Trophoblast cell (in vitro differentiated cells and primary cell): ENCODE results near the gene DRP2.

Experiments
- DNase-seq, 2 donors: peaks; one replicate each; pipeline ENCODE4 v3.0.0-alpha.2; 2016
- H2AFZ ChIP-seq: 2 replicates; pipeline ENCODE4 v1.6.1; 2013; ENCODE audit warnings: low read length, moderate library complexity, mild to moderate bottlenecking; ENCODE audit not compliant: insufficient read depth, poor library complexity
- H2AK5ac ChIP-seq: 2 replicates; pipeline ENCODE4 v1.6.1; 2013; ENCODE audit warnings: mild to moderate bottlenecking, low read length
- H2BK120ac ChIP-seq: 2 replicates; pipeline ENCODE4 v1.6.1; 2013; ENCODE audit warnings: low read length, mild to moderate bottlenecking, moderate library complexity; ENCODE audit not compliant: insufficient read depth, poor library complexity
- H2BK12ac ChIP-seq: 2 replicates; pipeline ENCODE4 v1.6.1; 2013; ENCODE audit warnings: mild to moderate bottlenecking, low read length, moderate library complexity
- H2BK5ac ChIP-seq: 2 replicates; pipeline ENCODE4 v1.6.1; 2013; ENCODE audit warnings: low read length, low read depth, moderate library complexity, mild to moderate bottlenecking; ENCODE audit not compliant: poor library complexity
- H3K14ac ChIP-seq: 2 replicates; pipeline ENCODE4 v1.6.1; 2013; ENCODE audit warnings: mild to moderate bottlenecking, low read length
- H3K18ac ChIP-seq: 2 replicates; pipeline ENCODE4 v1.6.1; 2013; ENCODE audit warnings: mild to moderate bottlenecking, low read length
- H3K23ac ChIP-seq: 2 replicates; pipeline ENCODE4 v1.6.1; 2013; ENCODE audit warnings: low read length
- H3K27ac ChIP-seq: 2 replicates; pipeline ENCODE4 v1.5.1; 2013; ENCODE audit warnings: low read depth, mild to moderate bottlenecking, inconsistent platforms, low read length, moderate library complexity
- H3K27me3 ChIP-seq: 2 replicates; pipeline ENCODE4 v1.6.1; 2013; ENCODE audit warnings: inconsistent platforms, mild to moderate bottlenecking, low read length, moderate library complexity; ENCODE audit not compliant: insufficient read depth
- H3K36me3 ChIP-seq, 2 experiments: 1 replicate in 1 of 2; 2 replicates in 1 of 2; pipeline ENCODE4 v1.6.1; 2013; ENCODE audit warnings: low read length in 2 of 2, mild to moderate bottlenecking in 2 of 2, moderate library complexity in 1 of 2; ENCODE audit not compliant: insufficient read depth in 2 of 2, control insufficient read depth in 1 of 2
- H3K4ac ChIP-seq: 2 replicates; pipeline ENCODE4 v1.6.1; 2013; ENCODE audit warnings: low read depth, mild to moderate bottlenecking, low read length, moderate library complexity
- H3K4me1 ChIP-seq, 2 experiments: 1 replicate in 1 of 2; 2 replicates in 1 of 2; pipeline ENCODE4 v1.6.1; 2013; ENCODE audit warnings: low read length in 2 of 2, mild to moderate bottlenecking in 2 of 2, moderate library complexity in 1 of 2; ENCODE audit not compliant: insufficient read depth in 2 of 2, control insufficient read depth in 1 of 2
- H3K4me2 ChIP-seq: 2 replicates; pipeline ENCODE4 v1.6.1; 2013; ENCODE audit warnings: inconsistent platforms, mild to moderate bottlenecking, low read length, moderate library complexity
- H3K4me3 ChIP-seq: 2 replicates; pipeline ENCODE4 v1.5.1; 2013; ENCODE audit warnings: mild to moderate bottlenecking, low read depth, low read length, inconsistent platforms
- H3K79me1 ChIP-seq: one replicate; pipeline ENCODE4 v1.6.1; 2013; ENCODE audit warnings: low read length
- H3K79me2 ChIP-seq: 2 replicates; pipeline ENCODE4 v1.6.1; 2013; ENCODE audit warnings: low read length, mild to moderate bottlenecking; ENCODE audit not compliant: control insufficient read depth, insufficient read depth, poor library complexity
- H3K9ac ChIP-seq: 2 replicates; pipeline ENCODE4 v1.6.1; 2013; ENCODE audit warnings: mild to moderate bottlenecking, low read length
- H3K9me3 ChIP-seq: 2 replicates; pipeline ENCODE4 v1.6.1; 2013; ENCODE audit warnings: low read depth, mild to moderate bottlenecking, control low read depth, inconsistent platforms, low read length; ENCODE audit not compliant: insufficient read depth
- H4K12ac ChIP-seq: 2 replicates; pipeline ENCODE4 v1.6.1; 2013; ENCODE audit warnings: low read depth, mild to moderate bottlenecking, low read length, moderate library complexity
- H4K8ac ChIP-seq: 2 replicates; pipeline ENCODE4 v1.6.1; 2013; ENCODE audit warnings: low read depth, mild to moderate bottlenecking, low read length, moderate library complexity
- H4K91ac ChIP-seq: one replicate; pipeline ENCODE4 v1.6.1; 2013; ENCODE audit warnings: low read depth, mild to moderate bottlenecking, low read length, moderate library complexity
- WGBS: extraction: QIAGEN DNeasy Blood & Tissue Kit; methylation state at CpG from one replicate; pipeline ENCODE4 v1.1.7; 2013; ENCODE audit warnings: missing lambda C conversion rate; ENCODE audit not compliant: insufficient read length, insufficient coverage; ENCODE audit errors: extremely low coverage; 5-methylcytosine and 5-hydroxymethylcytosine counted together

Gene DRP2

DNA sequence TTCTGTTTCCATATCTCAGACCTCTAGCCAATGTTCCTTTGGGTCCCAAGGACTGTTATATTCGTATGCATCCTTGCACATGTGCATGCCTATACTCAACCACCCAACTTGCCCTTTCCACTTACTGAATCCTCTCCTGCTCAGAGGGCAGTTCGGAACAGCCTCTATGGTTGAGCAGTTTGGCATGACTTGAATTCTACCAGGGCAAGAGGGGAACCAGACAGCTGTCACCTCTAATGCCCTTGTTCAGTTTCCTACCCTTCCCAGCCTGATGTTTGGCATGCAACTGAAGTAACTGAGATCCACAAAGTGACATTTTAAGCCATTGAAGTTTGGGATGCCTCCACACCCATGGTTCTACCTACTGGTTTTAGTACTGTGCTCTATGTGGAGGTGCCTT, 17.5 kb downstream of the DRP2 start:
- Histone ChIP-seq H3K27ac (no peak overlapping the region), H4K12ac (no peak overlapping the region), H4K8ac (no peak overlapping the region), H3K4ac (no peak overlapping the region), H3K4me3 (no peak overlapping the region), H2AFZ (no peak overlapping the region), H3K27me3 (no peaks in the 10 kb centered on the region), H2BK12ac (no peak overlapping the region), H3K79me1 (no peaks in the 10 kb centered on the region), H2BK5ac (no peak overlapping the region), H3K4me2 (no peak overlapping the region), H2BK120ac (no peak overlapping the region), H3K36me3 (no peaks in the 10 kb centered on the region), H3K23ac (no peak overlapping the region), H3K18ac (no peak overlapping the region), H4K91ac (no peak overlapping the region), H3K9ac (no peak overlapping the region), H3K9me3 (no peaks in the 10 kb centered on the region), H2AK5ac (no peak overlapping the region), H3K79me2 (no peaks in the 10 kb centered on the region), H3K4me1 (no peaks in the 10 kb centered on the region), H3K14ac (no peak overlapping the region)
- no peak for DNase-seq
- WGBS, result no CpG with 5 or more reads among the region's 2 CpGs

- H4K12ac ChIP-seq, result no peak overlapping the region
- no peaks in the 10 kb centered on the region for H3K27me3 ChIP-seq
- H2BK5ac ChIP-seq, result no peak overlapping the region
- H2AK5ac ChIP-seq, result no peak overlapping the region
- no peak overlapping the region for H3K4me2 ChIP-seq
- no peak overlapping the region for H2BK120ac ChIP-seq
- H3K36me3 ChIP-seq, result no peaks in the 10 kb centered on the region
- no CpG with 5 or more reads among the region's 9 CpGs for WGBS
- no peak overlapping the region for H2BK12ac ChIP-seq
- H3K79me2 ChIP-seq, result no peaks in the 10 kb centered on the region
- no peaks in the 10 kb centered on the region for H3K79me1 ChIP-seq
- H3K4me3 ChIP-seq, result no peak overlapping the region
- H2AFZ ChIP-seq, result no peak overlapping the region
- H3K18ac ChIP-seq, result no peak overlapping the region
- DNase-seq, result no peak
- H3K23ac ChIP-seq, result no peak overlapping the region
- H3K4me1 ChIP-seq, result no peaks in the 10 kb centered on the region
- no peak overlapping the region for H3K14ac ChIP-seq
- H3K27ac ChIP-seq, result no peak overlapping the region
- H4K8ac ChIP-seq, result no peak overlapping the region
- no peak overlapping the region for H3K9ac ChIP-seq
- no peaks in the 10 kb centered on the region for H3K9me3 ChIP-seq
- H3K4ac ChIP-seq, result no peak overlapping the region
- H4K91ac ChIP-seq, result no peak overlapping the region
Measured at GRCh38 chrX:101241531-101241930, 21.9 kb downstream of the DRP2 start.

GRCh38 chrX:101252634-101253033, 33.0 kb downstream of the DRP2 start:
- Histone ChIP-seq H3K14ac (no peak overlapping the region), H2BK120ac (no peak overlapping the region), H3K4me2 (no peak overlapping the region), H2BK12ac (no peak overlapping the region), H3K23ac (no peak overlapping the region), H2BK5ac (no peak overlapping the region), H3K4ac (no peak overlapping the region), H4K91ac (no peak overlapping the region), H3K9me3 (no peaks in the 10 kb centered on the region), H3K79me2 (no peaks in the 10 kb centered on the region), H3K27me3 (no peaks in the 10 kb centered on the region), H3K4me3 (no peak overlapping the region), H3K18ac (no peak overlapping the region), H4K12ac (no peak overlapping the region), H3K4me1 (peaks cover 9 to 12% of the 10 kb centered on the region in 2 experiments), H3K9ac (no peak overlapping the region), H2AFZ (no peak overlapping the region), H2AK5ac (no peak overlapping the region), H4K8ac (no peak overlapping the region), H3K36me3 (no peaks in the 10 kb centered on the region), H3K79me1 (no peaks in the 10 kb centered on the region), H3K27ac (no peak overlapping the region)
- no CpG with 5 or more reads among the region's 2 CpGs for WGBS
- no peak for DNase-seq

DNA sequence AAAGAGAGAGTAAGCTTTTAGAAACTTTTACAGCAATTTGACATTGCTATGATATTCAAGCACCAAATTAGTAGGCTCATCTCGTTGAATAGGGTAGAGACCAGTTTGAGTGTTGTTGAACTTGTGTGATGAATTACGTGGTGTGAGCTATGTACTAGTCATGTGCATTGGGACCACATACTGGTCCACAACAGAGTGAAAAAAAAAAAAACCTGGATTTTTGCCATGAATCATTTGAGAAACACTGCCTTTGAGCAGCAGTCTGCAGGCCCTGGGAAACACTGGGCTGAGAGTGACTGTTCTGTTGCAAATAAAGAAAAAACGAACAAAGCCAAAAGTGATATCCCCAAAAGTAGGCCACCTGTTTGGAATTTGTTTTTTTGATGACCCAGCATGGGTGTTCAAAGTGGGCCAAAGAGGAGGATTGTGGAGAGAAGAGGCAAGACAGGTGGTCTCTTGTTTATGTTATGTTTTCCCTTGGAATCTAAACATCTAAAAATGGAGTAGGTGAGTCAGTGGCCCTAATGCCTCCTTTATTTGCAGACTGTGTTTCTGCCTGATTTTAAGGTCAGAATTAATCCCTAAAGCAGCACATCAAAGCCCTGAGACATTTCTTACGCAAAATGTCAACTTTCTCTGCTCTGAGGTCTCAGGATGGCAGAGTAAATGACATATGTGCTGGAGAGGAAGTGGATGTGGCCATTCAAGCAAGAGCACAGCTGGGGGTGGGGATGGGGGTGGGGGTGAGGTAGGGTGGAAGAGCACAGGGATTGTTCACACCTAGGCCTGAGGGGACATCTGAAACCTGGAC, 38.1 kb downstream of the DRP2 start:
- Histone ChIP-seq H3K4me2 (no peak overlapping the region), H3K9ac (no peak overlapping the region), H3K4me3 (no peak overlapping the region), H2AK5ac (no peak overlapping the region), H3K27ac (no peak overlapping the region), H3K79me2 (no peaks in the 10 kb centered on the region), H4K8ac (no peak overlapping the region), H3K4ac (no peak overlapping the region), H3K9me3 (no peaks in the 10 kb centered on the region), H2AFZ (no peak overlapping the region), H3K14ac (no peak overlapping the region), H4K91ac (no peak overlapping the region), H2BK12ac (no peak overlapping the region), H3K18ac (no peak overlapping the region), H3K4me1 (peaks cover 9 to 14% of the 10 kb centered on the region in 2 experiments), H3K36me3 (peaks cover 0 to 4% of the 10 kb centered on the region in 2 experiments), H3K23ac (no peak overlapping the region), H4K12ac (no peak overlapping the region), H3K79me1 (no peaks in the 10 kb centered on the region), H2BK5ac (no peak overlapping the region), H3K27me3 (no peaks in the 10 kb centered on the region), H2BK120ac (no peak overlapping the region)
- no peak for DNase-seq
- no CpG with 5 or more reads among the region's 4 CpGs for WGBS
